ENCODE results near the gene ACAA2.

GRCh38 chr18:49815927-49816326 is 2.6 kb upstream of the ACAA2 start:
- TF ChIP-seq MAX (IDR thresholded peaks at IDR 0.05; ENCODE audit: low read depth) (no peak), CTCF (IDR thresholded peaks at IDR 0.05) (no peak), EP300 (IDR thresholded peaks at IDR 0.05; ENCODE audit: borderline replicate concordance in 1 of 2, low read depth in 1 of 2, low read length in 1 of 2) (no peak), USF2 (IDR thresholded peaks at IDR 0.05; ENCODE audit: borderline replicate concordance, low read depth, low read length) (no peak), FOXM1 (IDR thresholded peaks at IDR 0.05; ENCODE audit: low read depth) (no peak), USF1 (IDR thresholded peaks at IDR 0.05; ENCODE audit: borderline replicate concordance, low read depth) (no peak), REST (IDR thresholded peaks at IDR 0.05; ENCODE audit: low read depth, low read length) (no peak), TCF12 (IDR thresholded peaks at IDR 0.05) (no peak)

Measured in SK-N-SH (cell line).